Measurements from ENCODE around the gene HNF1A. TPM values are rescaled to one million over a fixed set of nuclear protein-coding genes. Genes with fewer than 3 reads are reported as not detected.

HNF1A gene
- total and polyA plus RNA-seq, 2 of the 4 experiments (the other 2 are of a cell fraction) = under 0.01 TPM; not detected in 1

DNA sequence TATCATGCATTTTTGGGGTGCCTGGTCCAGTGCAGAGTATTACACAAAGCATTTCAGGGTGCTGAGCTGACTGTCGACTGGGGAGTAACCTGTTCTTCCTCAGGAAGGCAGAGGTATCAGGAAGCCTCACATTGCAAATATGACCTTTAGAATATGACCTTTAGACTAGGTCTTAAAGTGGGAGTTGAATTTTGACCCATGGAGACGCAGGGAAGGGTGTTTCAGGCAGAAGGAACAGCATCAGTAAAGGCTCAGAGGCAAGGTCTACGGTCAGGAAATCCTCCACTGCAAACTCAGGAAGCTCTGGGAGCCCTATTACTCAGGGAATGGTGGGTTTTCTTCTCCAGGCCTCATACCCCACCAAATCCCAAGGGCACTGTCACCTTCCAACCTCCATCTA lies 11.3 kb downstream of the HNF1A start:
- no CpG with 5 or more reads among the region's 3 CpGs for WGBS, 2 experiments (ENCODE audit: extremely low coverage in 2 of 2, insufficient read length in 1 of 2)
- Histone ChIP-seq H3K9me3 (ENCODE audit: control insufficient read depth, insufficient read depth, low read length) (no peaks in the 10 kb centered on the region; the same call in 1 of the 2 replicates), H3K4me3 (ENCODE audit: insufficient read depth, low read depth, low read length) (no peak overlapping the region), H2BK15ac (ENCODE audit: low read depth, low read length) (no peak overlapping the region), H2BK5ac (ENCODE audit: low read depth, low read length, poor library complexity, severe bottlenecking) (no peak overlapping the region), H3K79me1 (ENCODE audit: low read depth in 1 of 2, low read length in 2 of 2) (no peaks in the 10 kb centered on the region), H2BK120ac (ENCODE audit: low read depth, low read length) (no peak overlapping the region), H2AK5ac (ENCODE audit: low read depth, low read length) (no peak overlapping the region), H2BK20ac (ENCODE audit: low read depth, low read length) (no peak overlapping the region), H2AK9ac (replicated peaks; ENCODE audit: low read depth, low read length, poor library complexity) (no peak overlapping the region), H3K4me1 (ENCODE audit: control insufficient read depth, insufficient read depth, low read length) (no peaks in the 10 kb centered on the region), H3K56ac (ENCODE audit: extremely low read depth, insufficient read depth, low read length) (no peak overlapping the region), H3K4ac (ENCODE audit: low read depth, low read length) (no peak overlapping the region), H3K27me3 (ENCODE audit: control insufficient read depth, insufficient read depth, low read length) (peaks cover 14% of the 10 kb centered on the region; the same call in 1 of the 2 replicates), H3K36me3 (ENCODE audit: control insufficient read depth, insufficient read depth, low read length) (no peaks in the 10 kb centered on the region), H3K14ac (replicated peaks; ENCODE audit: low read depth, low read length) (no peak overlapping the region), H3K27ac (ENCODE audit: insufficient read depth, low read length) (no peak overlapping the region), H3K18ac (ENCODE audit: low read depth, low read length) (no peak overlapping the region), H4K5ac (ENCODE audit: low read depth, low read length) (no peak overlapping the region), H2AFZ (replicated peaks; ENCODE audit: low read length, poor library complexity) (no peak overlapping the region), H4K8ac (ENCODE audit: low read depth in 2 of 2, low read length in 2 of 2) (no peak overlapping the region), H4K20me1 (ENCODE audit: insufficient read depth, low read length) (no peaks in the 10 kb centered on the region), H3K4me2 (ENCODE audit: low read depth, low read length) (no peak overlapping the region), H3K9me1 (ENCODE audit: insufficient read depth, low read length) (no peaks in the 10 kb centered on the region), H4K91ac (ENCODE audit: insufficient read depth, low read depth, low read length) (no peak overlapping the region), H3K9ac (ENCODE audit: low read depth, low read length) (no peak overlapping the region), H3K23ac (ENCODE audit: low read depth, low read length) (no peak overlapping the region)
- no peak for ATAC-seq (ENCODE audit: low read depth)
- dilution Hi-C loops (cut with HindIII; ENCODE audit: low sequenced_read_pairs, unreplicated experiment) (no loop called here), in situ Hi-C loops (cut with MboI; ENCODE audit: low sequenced_read_pairs) (no loop called here), intact Hi-C loops (cut with micrococcal nuclease) (no loop called here)
- ChIA-PET POLR2A (ENCODE audit: unreplicated experiment) (no interaction called here), CTCF (no interaction called here)
- no peak for DNase-seq
- BruUV-seq (replicated peaks) = no TSS peak
- TF ChIP-seq, protein P1, sequence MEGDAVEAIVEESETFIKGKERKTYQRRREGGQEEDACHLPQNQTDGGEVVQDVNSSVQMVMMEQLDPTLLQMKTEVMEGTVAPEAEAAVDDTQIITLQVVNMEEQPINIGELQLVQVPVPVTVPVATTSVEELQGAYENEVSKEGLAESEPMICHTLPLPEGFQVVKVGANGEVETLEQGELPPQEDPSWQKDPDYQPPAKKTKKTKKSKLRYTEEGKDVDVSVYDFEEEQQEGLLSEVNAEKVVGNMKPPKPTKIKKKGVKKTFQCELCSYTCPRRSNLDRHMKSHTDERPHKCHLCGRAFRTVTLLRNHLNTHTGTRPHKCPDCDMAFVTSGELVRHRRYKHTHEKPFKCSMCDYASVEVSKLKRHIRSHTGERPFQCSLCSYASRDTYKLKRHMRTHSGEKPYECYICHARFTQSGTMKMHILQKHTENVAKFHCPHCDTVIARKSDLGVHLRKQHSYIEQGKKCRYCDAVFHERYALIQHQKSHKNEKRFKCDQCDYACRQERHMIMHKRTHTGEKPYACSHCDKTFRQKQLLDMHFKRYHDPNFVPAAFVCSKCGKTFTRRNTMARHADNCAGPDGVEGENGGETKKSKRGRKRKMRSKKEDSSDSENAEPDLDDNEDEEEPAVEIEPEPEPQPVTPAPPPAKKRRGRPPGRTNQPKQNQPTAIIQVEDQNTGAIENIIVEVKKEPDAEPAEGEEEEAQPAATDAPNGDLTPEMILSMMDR (conservative IDR thresholded peaks at IDR 0.05; ENCODE audit: low read depth, low read length) = no peak
- TF ChIP-seq SMC3 (IDR thresholded peaks at IDR 0.05; ENCODE audit: low read depth, low read length) = no peak
- no peak for TF ChIP-seq CHD1 (IDR thresholded peaks at IDR 0.05; ENCODE audit: low read depth, low read length)
- TF ChIP-seq RAD21 (IDR thresholded peaks at IDR 0.05; ENCODE audit: low read length) = no peak
- no peak for TF ChIP-seq RCOR1 (IDR thresholded peaks at IDR 0.05; ENCODE audit: insufficient replicate concordance, low read length)
- TF ChIP-seq, protein P2, sequence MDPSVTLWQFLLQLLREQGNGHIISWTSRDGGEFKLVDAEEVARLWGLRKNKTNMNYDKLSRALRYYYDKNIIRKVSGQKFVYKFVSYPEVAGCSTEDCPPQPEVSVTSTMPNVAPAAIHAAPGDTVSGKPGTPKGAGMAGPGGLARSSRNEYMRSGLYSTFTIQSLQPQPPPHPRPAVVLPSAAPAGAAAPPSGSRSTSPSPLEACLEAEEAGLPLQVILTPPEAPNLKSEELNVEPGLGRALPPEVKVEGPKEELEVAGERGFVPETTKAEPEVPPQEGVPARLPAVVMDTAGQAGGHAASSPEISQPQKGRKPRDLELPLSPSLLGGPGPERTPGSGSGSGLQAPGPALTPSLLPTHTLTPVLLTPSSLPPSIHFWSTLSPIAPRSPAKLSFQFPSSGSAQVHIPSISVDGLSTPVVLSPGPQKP (IDR thresholded peaks at IDR 0.05; ENCODE audit: borderline replicate concordance, low read depth, low read length) = no peak
- TF ChIP-seq NFE2L2 (IDR thresholded peaks at IDR 0.05; ENCODE audit: low read depth, low read length) = no peak
- no peak for TF ChIP-seq MAZ (IDR thresholded peaks at IDR 0.05; ENCODE audit: borderline replicate concordance, low read depth, low read length)
- no peak for TF ChIP-seq BHLHE40 (IDR thresholded peaks at IDR 0.05; ENCODE audit: low read depth, low read length)
- TF ChIP-seq POLR2A (IDR thresholded peaks at IDR 0.05; ENCODE audit: low read depth, low read length) = no peak
- no peak for TF ChIP-seq MXI1 (IDR thresholded peaks at IDR 0.05; ENCODE audit: borderline replicate concordance, low read depth, low read length)
- TF ChIP-seq RFX5 (IDR thresholded peaks at IDR 0.05; ENCODE audit: low read depth, low read length) = no peak
- TF ChIP-seq, protein P3, sequence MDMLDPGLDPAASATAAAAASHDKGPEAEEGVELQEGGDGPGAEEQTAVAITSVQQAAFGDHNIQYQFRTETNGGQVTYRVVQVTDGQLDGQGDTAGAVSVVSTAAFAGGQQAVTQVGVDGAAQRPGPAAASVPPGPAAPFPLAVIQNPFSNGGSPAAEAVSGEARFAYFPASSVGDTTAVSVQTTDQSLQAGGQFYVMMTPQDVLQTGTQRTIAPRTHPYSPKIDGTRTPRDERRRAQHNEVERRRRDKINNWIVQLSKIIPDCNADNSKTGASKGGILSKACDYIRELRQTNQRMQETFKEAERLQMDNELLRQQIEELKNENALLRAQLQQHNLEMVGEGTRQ (IDR thresholded peaks at IDR 0.05; ENCODE audit: low read depth, low read length) = no peak

All from IMR-90 (cell line).